ENCODE data around the gene HECW1.
"Not testable (repeated sequence)": the region's sequence is repeated elsewhere in the genome, so short reads cannot be mapped to it uniquely, and the experiment has no call there.

The HECW1 gene

GRCh38 chr7:43112459-43112940, at the start of gene HECW1:
Gene HECW1 (plus strand): TSS chr7:43112647. CDS start chr7:43243906, 131,259 bp downstream.
- Histone ChIP-seq H3K9ac (ENCODE audit: low read depth in 1 of 2, low read length in 2 of 2) (no peak within 1 kb of the TSS), H3K9me3 (ENCODE audit: control insufficient read depth in 1 of 2, low read length in 2 of 2) (no peaks in the 10 kb centered on the region), H3K27ac (ENCODE audit: low read depth, low read length) (no peak within 1 kb of the TSS), H3K4me1 (ENCODE audit: control insufficient read depth in 1 of 2, insufficient read depth in 2 of 2, low read length in 2 of 2) (no peaks in the 10 kb centered on the region), H3K36me3 (ENCODE audit: control insufficient read depth in 1 of 2, insufficient read depth in 2 of 2, low read length in 2 of 2) (no peaks in the 10 kb centered on the region), H3K27me3 (ENCODE audit: control insufficient read depth in 1 of 2, insufficient read depth in 2 of 2, low read length in 2 of 2) (peaks cover 33 to 59% of the 10 kb centered on the region in 2 donors), H3K4me3 (ENCODE audit: low read depth in 1 of 2, low read length in 2 of 2) (no peak within 1 kb of the TSS)

GRCh38 chr7:43071604-43072003, 40.8 kb upstream of the HECW1 start:
- no peak overlapping the region for H3K9ac ChIP-seq (ENCODE audit: low read depth in 1 of 2, low read length in 2 of 2)
- H3K27ac ChIP-seq (ENCODE audit: low read depth, low read length): no peak overlapping the region
- H3K4me3 ChIP-seq (ENCODE audit: low read depth in 1 of 2, low read length in 2 of 2): no peak overlapping the region
- H3K36me3 ChIP-seq (ENCODE audit: control insufficient read depth in 1 of 2, insufficient read depth in 2 of 2, low read length in 2 of 2): no peaks in the 10 kb centered on the region
- no peaks in the 10 kb centered on the region for H3K4me1 ChIP-seq (ENCODE audit: control insufficient read depth in 1 of 2, insufficient read depth in 2 of 2, low read length in 2 of 2)
- no peaks in the 10 kb centered on the region for H3K27me3 ChIP-seq (ENCODE audit: control insufficient read depth in 1 of 2, insufficient read depth in 2 of 2, low read length in 2 of 2)
- H3K9me3 ChIP-seq (ENCODE audit: control insufficient read depth in 1 of 2, low read length in 2 of 2): no peaks in the 10 kb centered on the region

- Histone ChIP-seq H3K9ac (ENCODE audit: low read depth in 1 of 2, low read length in 2 of 2) (no peak overlapping the region), H3K36me3 (ENCODE audit: control insufficient read depth in 1 of 2, insufficient read depth in 2 of 2, low read length in 2 of 2) (no peaks in the 10 kb centered on the region), H3K27me3 (ENCODE audit: control insufficient read depth in 1 of 2, insufficient read depth in 2 of 2, low read length in 2 of 2) (no peaks in the 10 kb centered on the region), H3K9me3 (ENCODE audit: control insufficient read depth in 1 of 2, low read length in 2 of 2) (no peaks in the 10 kb centered on the region), H3K4me1 (ENCODE audit: control insufficient read depth in 1 of 2, insufficient read depth in 2 of 2, low read length in 2 of 2) (no peaks in the 10 kb centered on the region), H3K27ac (ENCODE audit: low read depth, low read length) (no peak overlapping the region), H3K4me3 (ENCODE audit: low read depth in 1 of 2, low read length in 2 of 2) (no peak overlapping the region)
Observed at GRCh38 chr7:43072530-43072929, 39.9 kb upstream of the HECW1 start.

GRCh38 chr7:43073811-43074210, 38.6 kb upstream of the HECW1 start:
- H3K9ac ChIP-seq (ENCODE audit: low read depth in 1 of 2, low read length in 2 of 2); H3K36me3 ChIP-seq (ENCODE audit: control insufficient read depth in 1 of 2, insufficient read depth in 2 of 2, low read length in 2 of 2); H3K27me3 ChIP-seq (ENCODE audit: control insufficient read depth in 1 of 2, insufficient read depth in 2 of 2, low read length in 2 of 2); H3K9me3 ChIP-seq (ENCODE audit: control insufficient read depth in 1 of 2, low read length in 2 of 2); H3K4me1 ChIP-seq (ENCODE audit: control insufficient read depth in 1 of 2, insufficient read depth in 2 of 2, low read length in 2 of 2); H3K4me3 ChIP-seq (ENCODE audit: low read depth in 1 of 2, low read length in 2 of 2); H3K27ac ChIP-seq (ENCODE audit: low read depth, low read length): not testable (repeated sequence)

- Histone ChIP-seq H3K27me3 (ENCODE audit: control insufficient read depth in 1 of 2, insufficient read depth in 2 of 2, low read length in 2 of 2) (no peaks in the 10 kb centered on the region), H3K9me3 (ENCODE audit: control insufficient read depth in 1 of 2, low read length in 2 of 2) (no peaks in the 10 kb centered on the region), H3K27ac (ENCODE audit: low read depth, low read length) (no peak overlapping the region), H3K4me3 (ENCODE audit: low read depth in 1 of 2, low read length in 2 of 2) (no peak overlapping the region), H3K9ac (ENCODE audit: low read depth in 1 of 2, low read length in 2 of 2) (no peak overlapping the region), H3K4me1 (ENCODE audit: control insufficient read depth in 1 of 2, insufficient read depth in 2 of 2, low read length in 2 of 2) (no peaks in the 10 kb centered on the region), H3K36me3 (ENCODE audit: control insufficient read depth in 1 of 2, insufficient read depth in 2 of 2, low read length in 2 of 2) (no peaks in the 10 kb centered on the region)
Observed at GRCh38 chr7:43076189-43076605, 36.2 kb upstream of the HECW1 start.

- Histone ChIP-seq H3K4me1 (ENCODE audit: control insufficient read depth in 1 of 2, insufficient read depth in 2 of 2, low read length in 2 of 2) (no peaks in the 10 kb centered on the region), H3K36me3 (ENCODE audit: control insufficient read depth in 1 of 2, insufficient read depth in 2 of 2, low read length in 2 of 2) (no peaks in the 10 kb centered on the region), H3K9me3 (ENCODE audit: control insufficient read depth in 1 of 2, low read length in 2 of 2) (no peaks in the 10 kb centered on the region), H3K4me3 (ENCODE audit: low read depth in 1 of 2, low read length in 2 of 2) (no peak overlapping the region), H3K9ac (ENCODE audit: low read depth in 1 of 2, low read length in 2 of 2) (no peak overlapping the region), H3K27ac (ENCODE audit: low read depth, low read length) (no peak overlapping the region), H3K27me3 (ENCODE audit: control insufficient read depth in 1 of 2, insufficient read depth in 2 of 2, low read length in 2 of 2) (no peaks in the 10 kb centered on the region)
Observed at GRCh38 chr7:43076606-43077005, 35.8 kb upstream of the HECW1 start.

- no peak overlapping the region for H3K4me3 ChIP-seq (ENCODE audit: low read depth in 1 of 2, low read length in 2 of 2)
- H3K36me3 ChIP-seq (ENCODE audit: control insufficient read depth in 1 of 2, insufficient read depth in 2 of 2, low read length in 2 of 2): no peaks in the 10 kb centered on the region
- H3K27me3 ChIP-seq (ENCODE audit: control insufficient read depth in 1 of 2, insufficient read depth in 2 of 2, low read length in 2 of 2): no peaks in the 10 kb centered on the region
- no peak overlapping the region for H3K9ac ChIP-seq (ENCODE audit: low read depth in 1 of 2, low read length in 2 of 2)
- H3K4me1 ChIP-seq (ENCODE audit: control insufficient read depth in 1 of 2, insufficient read depth in 2 of 2, low read length in 2 of 2): no peaks in the 10 kb centered on the region
- no peak overlapping the region for H3K27ac ChIP-seq (ENCODE audit: low read depth, low read length)
- H3K9me3 ChIP-seq (ENCODE audit: control insufficient read depth in 1 of 2, low read length in 2 of 2): no peaks in the 10 kb centered on the region
Observed at GRCh38 chr7:43077285-43077684, 35.2 kb upstream of the HECW1 start.

GRCh38 chr7:43077732-43078391, 34.6 kb upstream of the HECW1 start:
- no peaks in the 10 kb centered on the region for H3K9me3 ChIP-seq (ENCODE audit: control insufficient read depth in 1 of 2, low read length in 2 of 2)
- H3K4me3 ChIP-seq (ENCODE audit: low read depth in 1 of 2, low read length in 2 of 2): no peak overlapping the region
- H3K27ac ChIP-seq (ENCODE audit: low read depth, low read length): no peak overlapping the region
- no peaks in the 10 kb centered on the region for H3K36me3 ChIP-seq (ENCODE audit: control insufficient read depth in 1 of 2, insufficient read depth in 2 of 2, low read length in 2 of 2)
- no peaks in the 10 kb centered on the region for H3K27me3 ChIP-seq (ENCODE audit: control insufficient read depth in 1 of 2, insufficient read depth in 2 of 2, low read length in 2 of 2)
- no peak overlapping the region for H3K9ac ChIP-seq (ENCODE audit: low read depth in 1 of 2, low read length in 2 of 2)
- H3K4me1 ChIP-seq (ENCODE audit: control insufficient read depth in 1 of 2, insufficient read depth in 2 of 2, low read length in 2 of 2): no peaks in the 10 kb centered on the region

GRCh38 chr7:43078794-43079193, 33.7 kb upstream of the HECW1 start:
- H3K4me3 ChIP-seq (ENCODE audit: low read depth in 1 of 2, low read length in 2 of 2): no peak overlapping the region
- no peaks in the 10 kb centered on the region for H3K36me3 ChIP-seq (ENCODE audit: control insufficient read depth in 1 of 2, insufficient read depth in 2 of 2, low read length in 2 of 2)
- H3K4me1 ChIP-seq (ENCODE audit: control insufficient read depth in 1 of 2, insufficient read depth in 2 of 2, low read length in 2 of 2): no peaks in the 10 kb centered on the region
- no peak overlapping the region for H3K27ac ChIP-seq (ENCODE audit: low read depth, low read length)
- H3K9me3 ChIP-seq (ENCODE audit: control insufficient read depth in 1 of 2, low read length in 2 of 2): no peaks in the 10 kb centered on the region
- no peaks in the 10 kb centered on the region for H3K27me3 ChIP-seq (ENCODE audit: control insufficient read depth in 1 of 2, insufficient read depth in 2 of 2, low read length in 2 of 2)
- no peak overlapping the region for H3K9ac ChIP-seq (ENCODE audit: low read depth in 1 of 2, low read length in 2 of 2)

- H3K4me3 ChIP-seq (ENCODE audit: low read depth in 1 of 2, low read length in 2 of 2): no peak overlapping the region
- no peaks in the 10 kb centered on the region for H3K4me1 ChIP-seq (ENCODE audit: control insufficient read depth in 1 of 2, insufficient read depth in 2 of 2, low read length in 2 of 2)
- no peak overlapping the region for H3K27ac ChIP-seq (ENCODE audit: low read depth, low read length)
- no peak overlapping the region for H3K9ac ChIP-seq (ENCODE audit: low read depth in 1 of 2, low read length in 2 of 2)
- no peaks in the 10 kb centered on the region for H3K36me3 ChIP-seq (ENCODE audit: control insufficient read depth in 1 of 2, insufficient read depth in 2 of 2, low read length in 2 of 2)
- no peaks in the 10 kb centered on the region for H3K9me3 ChIP-seq (ENCODE audit: control insufficient read depth in 1 of 2, low read length in 2 of 2)
- no peaks in the 10 kb centered on the region for H3K27me3 ChIP-seq (ENCODE audit: control insufficient read depth in 1 of 2, insufficient read depth in 2 of 2, low read length in 2 of 2)
Observed at GRCh38 chr7:43081603-43082002, 30.8 kb upstream of the HECW1 start.

Data from duodenal mucosa (tissue), 2 donors.